Dendritic cell treated with granulocyte-macrophage colony-stimulating factor and Interleukin-4, amounts not matched to agents 40 ng/mL and 50 ng/mL, for 4 days (primary cell): Measurements from ENCODE around the gene GRIFIN.
A peak's percentile ranks its signal among the peaks of the same experiment; 100 is the strongest.

ENCODE experiments used
- H3K27ac Mint-ChIP-seq: one replicate; pipeline ENCODE4 v1.8.0; 2022; ENCODE audit warnings: mild to moderate bottlenecking, mixed read lengths
- H3K27me3 Mint-ChIP-seq: one replicate; pipeline ENCODE4 v1.8.0; 2022; ENCODE audit warnings: mild to moderate bottlenecking, mixed read lengths
- H3K36me3 Mint-ChIP-seq: one replicate; pipeline ENCODE4 v1.8.0; 2022; ENCODE audit warnings: low read depth, mixed read lengths
- H3K4me1 Mint-ChIP-seq: one replicate; pipeline ENCODE4 v1.8.0; 2022; ENCODE audit warnings: low read depth, mixed read lengths
- H3K4me3 Mint-ChIP-seq: one replicate; pipeline ENCODE4 v1.8.0; 2022; ENCODE audit warnings: mild to moderate bottlenecking, moderate library complexity, mixed read lengths
- H3K9me3 Mint-ChIP-seq: one replicate; pipeline ENCODE4 v1.8.0; 2022; ENCODE audit warnings: mixed read lengths
- intact Hi-C: fragments of 100-400 bp; cut with micrococcal nuclease; formaldehyde crosslinking; loops from one replicate; pipeline ENCODE4 v1.15.0; 2022

Gene GRIFIN

DNA sequence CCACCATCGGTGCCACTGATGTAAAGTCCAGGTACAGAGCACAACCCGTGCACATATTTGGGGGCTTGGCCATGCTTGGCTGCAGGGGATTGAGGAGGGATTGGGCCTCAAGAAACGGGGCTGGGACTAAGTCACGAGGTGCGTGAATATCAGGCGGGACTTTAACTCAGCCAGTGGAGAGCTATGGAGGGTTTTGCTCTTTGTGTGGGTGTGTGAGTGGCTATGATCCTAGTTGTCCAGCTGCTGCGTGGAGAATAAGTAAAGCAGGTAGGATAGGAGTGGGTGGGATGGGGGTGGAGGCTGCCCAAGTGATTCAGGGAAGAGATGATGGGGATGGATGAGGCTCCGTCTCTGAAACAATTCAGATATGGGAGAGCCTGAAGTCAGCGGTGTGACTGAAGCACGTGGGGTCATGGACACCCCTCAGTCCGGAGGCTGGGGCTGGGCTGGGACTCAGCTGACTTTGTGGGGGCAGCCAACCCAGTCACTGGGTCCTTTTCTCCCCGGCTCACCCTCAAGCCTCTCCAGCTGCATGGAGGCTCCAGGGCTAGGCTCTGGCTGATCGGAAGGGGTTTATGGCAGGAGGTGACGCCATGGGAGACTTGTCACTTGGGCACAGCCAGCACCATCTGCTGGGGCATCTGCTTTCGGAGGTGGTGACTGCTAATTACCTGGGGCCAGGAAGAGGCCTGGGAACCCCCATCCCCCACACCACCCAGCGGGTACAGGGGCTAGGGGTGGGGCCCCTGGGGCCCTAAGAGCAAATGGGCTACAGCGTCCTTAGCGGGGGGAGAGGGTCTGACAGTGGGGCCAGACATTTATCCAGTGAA lies 41.7 kb upstream of the GRIFIN start:
- Mint-ChIP-seq H3K27ac (peak overlapping the region; percentile 48), H3K9me3 (no peaks in the 10 kb centered on the region), H3K4me3 (peak overlapping the region; percentile 18), H3K27me3 (peaks cover 8% of the 10 kb centered on the region), H3K36me3 (peaks cover 24% of the 10 kb centered on the region), H3K4me1 (peaks cover 47% of the 10 kb centered on the region)
- intact Hi-C loops = loop anchor here (5.0 kb wide), 1 partner anchor 41 kb away; the partner anchor contains the start of gene GRIFIN

GRCh38 chr7:2517026-2517425 lies 40.8 kb upstream of the GRIFIN start:
- peaks cover 47% of the 10 kb centered on the region for H3K4me1 Mint-ChIP-seq
- intact Hi-C loops = loop anchor here (5.0 kb wide), 1 partner anchor 40 kb away; the partner anchor contains the start of gene GRIFIN

DNA sequence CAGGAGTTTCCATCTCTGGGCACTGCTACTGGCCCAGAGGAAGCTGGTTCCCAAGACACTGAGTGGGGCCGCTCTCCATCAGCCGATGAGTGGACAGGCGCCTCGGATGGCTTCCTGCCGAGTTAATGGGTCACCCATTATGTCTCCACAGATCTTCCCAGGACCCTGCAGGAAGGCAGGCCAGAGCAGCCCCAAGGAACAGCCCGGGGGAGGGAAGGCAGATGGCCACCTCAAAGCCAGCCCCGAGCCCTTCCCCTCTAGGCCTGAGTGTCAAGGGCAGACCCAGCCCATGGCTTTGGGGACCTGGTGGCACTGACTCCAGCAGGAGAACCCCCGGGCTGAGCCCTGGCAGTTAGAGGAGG lies 40.0 kb upstream of the GRIFIN start:
- no peak overlapping the region for H3K4me3 Mint-ChIP-seq
- no peak overlapping the region for H3K27ac Mint-ChIP-seq
- H3K9me3 Mint-ChIP-seq = no peaks in the 10 kb centered on the region
- intact Hi-C loops = loop anchor here (5.0 kb wide), 1 partner anchor 39 kb away; the partner anchor contains the start of gene GRIFIN
- H3K27me3 Mint-ChIP-seq = peaks cover 8% of the 10 kb centered on the region
- H3K4me1 Mint-ChIP-seq = peaks cover 48% of the 10 kb centered on the region
- H3K36me3 Mint-ChIP-seq = peaks cover 11% of the 10 kb centered on the region

More at GRCh38 chr7:2517026-2517425, 40.8 kb upstream of the GRIFIN start:
- Mint-ChIP-seq H3K36me3 (peaks cover 19% of the 10 kb centered on the region), H3K4me3 (no peak overlapping the region), H3K27me3 (peaks cover 8% of the 10 kb centered on the region), H3K27ac (peak overlapping the region; percentile 48), H3K9me3 (no peaks in the 10 kb centered on the region)

GRCh38 chr7:2515424-2516193 lies 39.4 kb upstream of the GRIFIN start:
- Mint-ChIP-seq H3K36me3 (peaks cover 8% of the 10 kb centered on the region), H3K9me3 (no peaks in the 10 kb centered on the region), H3K4me3 (no peak overlapping the region), H3K27ac (no peak overlapping the region), H3K4me1 (peaks cover 53% of the 10 kb centered on the region), H3K27me3 (peaks cover 8% of the 10 kb centered on the region)
- intact Hi-C loops = loop anchor here (5.0 kb wide), 1 partner anchor 38 kb away; the partner anchor contains the start of gene GRIFIN

DNA sequence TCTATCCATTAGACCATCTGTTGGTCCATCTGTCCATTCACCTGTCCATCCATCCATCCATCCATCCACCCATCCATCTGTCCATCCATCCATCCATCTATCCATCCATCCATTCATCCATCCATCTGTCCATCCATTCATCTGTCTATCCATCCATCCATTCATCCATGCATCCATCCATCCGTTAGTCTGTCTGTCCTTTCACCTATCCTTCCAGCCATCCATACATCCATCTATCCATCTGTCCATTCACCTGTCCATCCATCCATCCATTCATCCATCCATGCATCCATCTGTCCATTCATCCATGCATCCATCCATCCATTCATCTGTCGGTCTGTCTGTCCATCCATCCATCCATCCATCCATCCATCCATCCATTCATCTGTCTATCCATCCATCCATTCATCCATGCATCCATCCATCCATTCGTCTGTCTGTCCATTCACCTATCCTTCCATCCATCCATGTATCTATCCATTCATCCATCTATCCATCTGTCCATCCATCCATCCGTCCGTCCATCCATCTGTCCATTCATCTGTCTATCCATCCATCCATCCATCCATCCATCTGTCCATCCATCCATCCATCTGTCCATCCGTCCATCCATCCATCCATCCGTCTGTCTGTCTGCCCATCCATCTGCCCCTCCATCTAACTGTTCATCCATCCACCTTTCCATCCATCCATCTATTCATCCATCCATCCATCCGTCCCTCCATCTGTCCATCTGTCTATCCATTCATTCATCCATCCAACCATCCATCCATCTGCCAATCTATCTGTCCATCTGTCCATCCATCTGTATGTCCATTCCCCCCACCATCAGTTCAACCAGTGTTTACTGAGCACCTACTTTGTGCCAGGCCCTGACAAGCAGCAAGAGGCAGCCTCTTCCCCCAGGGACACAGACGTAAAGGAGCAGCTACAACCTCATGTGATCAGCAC lies 38.5 kb upstream of the GRIFIN start:
- no peaks in the 10 kb centered on the region for H3K9me3 Mint-ChIP-seq
- H3K36me3 Mint-ChIP-seq = no peaks in the 10 kb centered on the region
- H3K27ac Mint-ChIP-seq = no peak overlapping the region
- peaks cover 8% of the 10 kb centered on the region for H3K27me3 Mint-ChIP-seq
- intact Hi-C loops = loop anchor here (5.0 kb wide), 1 partner anchor 37 kb away; the partner anchor contains the start of gene GRIFIN
- peaks cover 56% of the 10 kb centered on the region for H3K4me1 Mint-ChIP-seq
- H3K4me3 Mint-ChIP-seq = no peak overlapping the region

DNA sequence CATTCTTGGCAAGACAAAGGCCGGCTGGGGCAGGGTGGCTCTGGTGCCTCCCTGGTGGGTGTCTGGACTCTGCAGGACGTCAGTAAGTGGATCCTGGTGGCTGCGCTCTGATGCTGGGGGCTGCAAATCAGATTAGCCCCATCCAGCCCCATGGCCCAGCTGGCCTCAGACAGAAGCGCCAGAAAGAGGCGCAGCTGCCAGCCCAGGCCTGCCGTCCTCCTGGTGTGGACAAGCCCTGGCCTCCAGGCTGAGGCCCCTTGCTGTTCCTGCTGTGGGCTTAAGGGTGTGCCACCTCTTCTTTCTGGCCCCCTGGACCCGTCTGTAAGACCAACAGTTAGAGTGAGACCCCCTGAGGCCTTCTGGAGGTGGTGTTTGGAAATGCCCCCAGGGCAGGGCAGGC lies 37.5 kb upstream of the GRIFIN start:
- Mint-ChIP-seq H3K9me3 (no peaks in the 10 kb centered on the region), H3K4me1 (peaks cover 66% of the 10 kb centered on the region), H3K4me3 (no peak overlapping the region), H3K27ac (no peak overlapping the region), H3K36me3 (no peaks in the 10 kb centered on the region), H3K27me3 (peaks cover 11% of the 10 kb centered on the region)
- intact Hi-C loops = no loop called here

DNA sequence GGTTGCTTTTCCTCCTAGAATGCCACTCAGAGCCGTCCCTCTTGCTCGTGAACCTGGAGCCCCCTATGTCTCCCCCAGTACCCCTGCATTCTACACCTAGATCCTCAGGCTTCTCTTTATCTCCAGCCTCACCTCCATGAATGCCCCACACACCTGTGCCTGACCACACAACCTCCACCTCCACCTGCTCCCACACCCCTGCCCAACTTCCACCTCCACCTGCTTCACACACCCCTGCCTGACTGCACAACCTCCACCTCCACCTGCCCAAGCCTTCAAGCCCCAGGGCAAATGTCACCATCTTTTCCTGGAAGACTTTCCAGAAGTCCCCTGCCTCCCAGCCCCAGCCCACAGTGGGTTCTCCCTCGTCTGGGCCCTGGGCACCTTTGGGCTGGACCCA lies 36.5 kb upstream of the GRIFIN start:
- intact Hi-C loops = no loop called here
- Mint-ChIP-seq H3K27me3 (peaks cover 11% of the 10 kb centered on the region), H3K4me1 (peaks cover 70% of the 10 kb centered on the region)

GRCh38 chr7:2512179-2512661 lies 36.0 kb upstream of the GRIFIN start:
- peaks cover 70% of the 10 kb centered on the region for H3K4me1 Mint-ChIP-seq
- H3K9me3 Mint-ChIP-seq = no peaks in the 10 kb centered on the region
- no peaks in the 10 kb centered on the region for H3K36me3 Mint-ChIP-seq
- intact Hi-C loops = no loop called here
- H3K27ac Mint-ChIP-seq = peak overlapping the region; percentile 82
- H3K4me3 Mint-ChIP-seq = peak overlapping the region; percentile 27
- peaks cover 13% of the 10 kb centered on the region for H3K27me3 Mint-ChIP-seq

More for the DNA sequence above, 36.5 kb upstream of the GRIFIN start:
- H3K9me3 Mint-ChIP-seq = no peaks in the 10 kb centered on the region
- H3K27ac Mint-ChIP-seq = peak overlapping the region; percentile 82
- H3K4me3 Mint-ChIP-seq = peak overlapping the region; percentile 27
- H3K36me3 Mint-ChIP-seq = no peaks in the 10 kb centered on the region

DNA sequence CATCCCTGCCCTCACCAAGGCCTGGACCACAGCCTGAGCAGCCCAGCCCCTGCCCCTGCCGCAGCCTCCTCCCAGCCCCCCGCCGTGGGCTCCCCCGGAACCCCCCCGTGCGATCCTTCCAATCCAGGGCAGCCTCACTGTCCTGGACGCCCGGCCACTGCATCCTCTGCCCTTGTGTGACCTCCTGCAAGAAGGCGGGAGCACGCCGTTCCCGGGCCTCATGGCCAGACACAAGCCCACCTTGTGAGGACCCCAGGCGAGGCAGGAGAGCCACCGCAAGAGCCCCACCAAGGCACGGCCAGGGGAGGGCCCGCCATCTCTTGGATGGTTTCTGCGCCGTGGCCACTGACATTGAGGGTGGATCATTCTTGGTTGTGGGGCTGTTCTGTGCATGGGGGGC lies 35.6 kb upstream of the GRIFIN start:
- Mint-ChIP-seq H3K4me1 (peaks cover 71% of the 10 kb centered on the region), H3K27me3 (peaks cover 15% of the 10 kb centered on the region), H3K4me3 (peak overlapping the region; percentile 27), H3K9me3 (no peaks in the 10 kb centered on the region), H3K36me3 (no peaks in the 10 kb centered on the region), H3K27ac (peak overlapping the region; percentile 82)
- intact Hi-C loops = loop anchor here (1.0 kb wide), 1 partner anchor 8 kb away; the partner anchor contains the start of gene LFNG

DNA sequence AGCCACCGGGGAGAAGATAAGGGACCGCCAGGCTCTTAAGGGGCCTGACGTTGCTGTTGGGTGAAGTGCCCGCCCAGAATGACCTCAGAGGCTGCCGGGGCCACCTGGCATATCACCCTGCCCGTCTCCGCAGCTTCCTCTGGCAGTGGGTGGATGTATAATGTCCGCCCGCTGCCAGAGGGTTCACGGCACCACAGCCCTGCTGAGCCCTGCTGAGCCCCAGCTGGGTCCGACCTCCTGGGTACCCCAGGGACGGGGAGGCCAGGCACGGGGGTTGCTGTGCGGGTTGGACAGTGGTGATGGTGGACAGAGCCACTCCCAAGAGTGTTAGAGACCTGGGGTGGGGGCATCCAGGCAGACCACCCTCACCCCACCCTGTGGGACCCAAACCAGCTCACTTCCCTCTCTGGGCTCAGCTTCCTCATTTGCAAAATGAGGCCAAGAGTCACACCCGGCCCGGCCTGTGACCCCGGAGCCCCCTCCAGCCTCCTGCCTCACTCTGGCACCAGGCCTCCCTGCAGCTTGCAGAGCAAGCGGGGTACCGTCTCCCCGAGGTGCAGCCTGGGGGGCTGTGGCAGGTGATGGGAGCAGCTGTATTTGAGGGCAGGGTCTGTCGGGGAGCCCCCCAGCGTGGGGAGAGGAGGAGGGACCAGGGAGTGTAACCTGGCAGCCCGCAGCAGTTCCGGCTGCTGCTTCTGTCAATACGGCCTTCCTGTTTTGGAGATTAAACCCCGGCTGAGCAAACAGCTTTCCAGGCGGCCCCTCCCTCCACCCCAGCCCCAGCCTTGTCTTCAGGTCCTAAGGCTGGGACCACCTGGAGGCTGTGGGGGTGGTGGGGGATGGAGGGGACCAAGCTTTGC lies 34.9 kb upstream of the GRIFIN start:
- Mint-ChIP-seq H3K4me3 (peak overlapping the region; percentile 57), H3K4me1 (peaks cover 72% of the 10 kb centered on the region), H3K9me3 (no peaks in the 10 kb centered on the region), H3K36me3 (no peaks in the 10 kb centered on the region), H3K27me3 (peaks cover 18% of the 10 kb centered on the region), H3K27ac (peak overlapping the region; percentile 82)
- intact Hi-C loops = loop anchor here (1.0 kb wide), 1 partner anchor 8 kb away; the partner anchor contains the start of gene LFNG

DNA sequence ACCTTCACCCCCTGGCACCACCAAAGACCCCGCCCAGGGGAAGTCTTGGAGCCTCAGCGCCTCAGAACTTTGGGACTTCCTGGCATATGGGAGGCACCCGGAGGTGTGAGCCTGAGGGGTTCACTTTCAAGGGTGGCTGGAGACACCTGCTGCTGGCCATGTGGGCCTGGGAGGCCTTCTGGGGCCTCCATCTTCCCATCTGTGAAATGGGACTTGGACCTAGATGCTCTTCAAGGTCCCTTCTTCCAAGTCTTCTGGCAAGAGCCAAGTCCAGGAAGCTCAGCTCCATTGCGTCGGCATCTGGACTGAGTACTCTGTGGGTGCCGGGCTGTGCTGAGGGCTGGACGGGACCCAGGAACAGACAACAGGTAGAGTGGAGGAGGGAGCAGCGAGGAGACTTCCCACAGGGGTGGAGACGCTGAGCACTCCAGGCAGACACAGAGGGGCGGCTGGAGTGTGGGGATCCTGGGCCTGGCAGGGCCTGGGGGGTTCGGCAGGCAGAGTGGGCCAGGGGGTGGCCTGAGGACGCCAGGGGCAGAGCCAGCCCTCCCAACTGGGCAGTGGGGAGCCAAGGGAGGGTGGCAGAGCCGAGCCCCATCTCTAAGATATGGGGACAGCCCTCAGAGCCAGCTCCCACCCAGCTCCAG lies 34.1 kb upstream of the GRIFIN start:
- H3K4me3 Mint-ChIP-seq = no peak overlapping the region
- no peaks in the 10 kb centered on the region for H3K9me3 Mint-ChIP-seq
- H3K36me3 Mint-ChIP-seq = no peaks in the 10 kb centered on the region
- peaks cover 71% of the 10 kb centered on the region for H3K4me1 Mint-ChIP-seq
- peak overlapping the region; percentile 82 for H3K27ac Mint-ChIP-seq
- intact Hi-C loops = no loop called here
- peaks cover 18% of the 10 kb centered on the region for H3K27me3 Mint-ChIP-seq

GRCh38 chr7:2509298-2509906 lies 33.2 kb upstream of the GRIFIN start:
- Mint-ChIP-seq H3K27me3 (peaks cover 18% of the 10 kb centered on the region), H3K4me1 (peaks cover 71% of the 10 kb centered on the region), H3K36me3 (no peaks in the 10 kb centered on the region), H3K9me3 (no peaks in the 10 kb centered on the region), H3K27ac (peak overlapping the region; percentile 73), H3K4me3 (no peak overlapping the region)
- intact Hi-C loops = no loop called here
